NCI-H446 treated with DMSO at 0.1 percent for 48 hours (cell line): ENCODE measurements around the gene WNT16.

Experiments
- DNase-seq: peaks from one replicate; lab custom pipeline; 2025; lab: John Stamatoyannopoulos, UW

Gene WNT16

DNA sequence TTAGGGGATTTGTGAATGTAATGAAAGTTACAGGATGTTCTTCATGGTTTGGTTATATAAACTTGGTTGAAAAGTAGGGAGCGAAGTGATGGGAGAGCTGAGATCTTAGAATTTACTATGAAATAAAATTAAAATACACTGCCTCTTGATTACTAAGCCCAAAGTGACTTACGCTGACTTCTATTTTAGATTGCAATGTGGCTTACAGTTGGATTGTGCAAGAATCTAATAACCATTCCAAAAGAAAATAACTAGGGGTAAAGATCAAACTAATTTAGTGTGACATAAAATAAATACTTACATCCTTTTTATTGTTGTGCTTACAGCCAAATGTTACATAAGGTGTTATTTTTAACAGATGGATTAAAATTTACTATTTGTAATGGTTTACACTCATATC, 15.3 kb downstream of the WNT16 start:
- no peak for DNase-seq

GRCh38 chr7:121344497-121344896, 15.7 kb downstream of the WNT16 start:
- no peak for DNase-seq

DNA sequence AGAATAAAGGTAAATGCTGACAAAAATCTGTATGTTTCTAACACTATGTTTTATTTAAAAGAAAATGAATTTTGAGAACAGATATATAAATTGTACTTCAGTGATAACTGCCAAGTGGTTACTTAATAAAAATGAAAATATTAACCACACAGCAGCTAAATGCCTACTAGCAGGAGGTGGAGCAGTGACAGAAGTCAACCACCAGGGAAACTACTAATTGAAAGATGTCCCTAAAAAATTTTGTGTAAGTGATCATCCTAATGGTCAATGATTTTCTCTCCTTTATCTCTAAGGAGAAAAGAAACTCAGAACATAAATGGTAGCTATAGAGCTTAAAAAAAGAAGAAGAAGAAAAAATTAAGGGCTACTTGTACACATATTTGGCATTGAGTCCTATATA, 22.9 kb downstream of the WNT16 start:
- DNase-seq, result no peak

DNA sequence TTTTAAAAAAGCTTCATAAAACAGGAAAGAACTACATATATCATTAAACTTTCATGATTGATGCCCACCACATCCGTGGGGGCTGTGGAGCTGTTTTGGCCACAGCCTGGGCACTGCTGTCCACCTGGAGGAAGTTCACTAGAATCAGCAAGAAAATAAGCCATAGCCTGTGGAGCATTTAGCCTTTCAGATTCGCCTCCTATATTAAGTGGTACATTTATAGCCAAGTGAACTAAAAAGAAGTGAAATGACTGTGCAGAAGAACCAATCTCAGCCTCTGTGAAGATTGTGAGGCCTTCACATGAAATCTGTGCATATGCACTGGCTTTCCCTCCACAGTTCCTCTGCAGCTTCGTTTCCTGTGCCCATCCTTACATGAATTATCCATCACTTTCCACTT, 23.5 kb downstream of the WNT16 start:
- DNase-seq, result no peak

GRCh38 chr7:121355574-121355973, 26.8 kb downstream of the WNT16 start:
- no peak for DNase-seq

DNA sequence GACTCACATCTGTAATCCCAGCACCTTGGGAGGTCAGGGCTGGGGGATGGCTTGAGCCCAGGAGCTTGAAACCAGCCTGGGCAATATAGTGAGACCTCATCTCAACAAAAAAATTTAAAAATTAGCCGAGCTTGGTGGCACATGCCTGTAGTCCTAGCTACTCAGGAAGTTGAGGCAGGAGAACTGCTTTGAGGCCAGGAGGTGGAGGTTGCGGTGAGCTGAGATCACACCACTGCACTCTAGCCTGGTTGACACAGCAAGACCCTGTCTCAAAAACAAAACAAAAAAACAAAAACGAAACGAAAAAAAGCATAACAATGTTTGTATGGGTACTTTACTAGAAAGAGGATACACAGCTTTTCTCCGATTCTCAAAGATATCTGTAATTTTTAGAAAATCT, 31.8 kb downstream of the WNT16 start:
- DNase-seq, result no peak

DNA sequence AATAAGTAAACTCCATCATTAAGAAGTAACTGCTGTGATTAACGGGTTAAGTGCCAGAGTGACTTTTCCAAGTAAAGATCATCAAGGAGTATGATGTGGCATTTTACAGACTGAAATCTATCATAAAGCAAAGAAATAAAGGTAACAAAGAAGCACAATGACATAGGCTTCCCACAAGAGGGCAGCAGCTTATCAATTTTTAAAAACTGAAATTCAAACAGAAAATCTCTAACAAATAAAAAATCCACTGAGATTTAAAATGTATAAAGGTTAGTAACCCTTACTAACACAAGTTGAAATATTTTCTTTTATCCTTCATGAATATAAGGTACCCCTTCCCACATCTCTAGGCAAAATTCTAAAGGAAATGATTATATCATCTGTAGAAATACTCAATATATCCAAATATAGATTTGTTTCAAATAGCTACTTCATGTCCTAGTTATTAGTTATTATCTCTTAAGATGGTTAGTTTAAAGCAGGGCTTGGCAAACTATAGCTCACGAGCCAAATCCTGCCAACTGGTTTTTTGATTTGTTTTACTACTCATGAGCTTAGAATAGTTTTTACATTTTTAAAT, 38.1 kb downstream of the WNT16 start:
- peak; percentile 21 for DNase-seq

DNA sequence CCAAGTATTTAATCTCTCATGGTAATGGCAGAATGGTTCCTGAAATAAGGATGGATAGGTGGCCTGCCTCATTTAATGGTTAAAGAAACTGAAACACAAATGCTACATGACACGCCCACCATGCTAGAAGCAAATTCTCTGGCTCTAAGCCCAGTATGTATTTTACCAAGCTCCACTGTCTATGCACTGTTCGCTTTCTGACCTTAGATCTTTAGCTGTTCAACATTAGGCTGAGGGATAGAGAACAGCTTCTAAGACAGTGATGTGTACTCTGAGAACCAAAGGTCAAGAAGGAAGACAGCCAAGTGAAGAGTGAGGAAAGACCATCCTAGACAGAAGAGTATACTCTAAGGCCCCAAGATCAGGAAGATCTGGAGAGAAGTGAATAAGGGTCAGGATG, 40.7 kb downstream of the WNT16 start:
- DNase-seq, result no peak

GRCh38 chr7:121371367-121371766, 42.6 kb downstream of the WNT16 start:
- no peak for DNase-seq

GRCh38 chr7:121371883-121372282, 43.1 kb downstream of the WNT16 start:
- DNase-seq, result no peak

DNA sequence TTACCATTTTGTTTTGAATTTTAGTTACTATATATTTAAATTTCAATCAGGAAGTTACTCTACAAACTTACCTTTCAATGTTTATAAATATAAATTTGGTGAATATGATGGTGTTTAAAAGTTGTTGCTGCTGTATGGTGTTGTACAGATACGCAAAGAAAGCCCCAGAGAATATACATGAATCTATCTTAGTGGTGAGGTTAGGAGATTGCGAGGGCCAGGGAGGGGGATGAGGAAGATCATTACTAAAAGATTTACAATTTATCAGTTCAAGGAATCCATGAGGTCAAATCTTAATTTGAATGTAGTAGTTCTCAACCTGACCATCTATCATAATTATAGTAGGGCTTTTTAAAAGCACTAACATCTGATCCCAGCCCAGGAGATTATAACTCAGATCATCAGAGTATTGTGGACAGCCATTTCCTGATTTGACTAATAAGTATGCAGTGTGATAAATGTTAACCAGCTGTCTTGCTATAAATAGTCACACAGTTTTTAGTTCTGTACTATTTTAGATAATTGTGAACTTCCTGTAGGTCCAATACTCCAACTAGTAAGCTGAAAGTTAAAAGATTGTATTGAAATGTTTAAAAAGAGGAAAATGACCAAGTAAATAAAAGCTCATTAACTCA, 43.7 kb downstream of the WNT16 start:
- no peak for DNase-seq

- DNase-seq, result no peak
Measured at GRCh38 chr7:121373177-121373576, 44.4 kb downstream of the WNT16 start.

DNA sequence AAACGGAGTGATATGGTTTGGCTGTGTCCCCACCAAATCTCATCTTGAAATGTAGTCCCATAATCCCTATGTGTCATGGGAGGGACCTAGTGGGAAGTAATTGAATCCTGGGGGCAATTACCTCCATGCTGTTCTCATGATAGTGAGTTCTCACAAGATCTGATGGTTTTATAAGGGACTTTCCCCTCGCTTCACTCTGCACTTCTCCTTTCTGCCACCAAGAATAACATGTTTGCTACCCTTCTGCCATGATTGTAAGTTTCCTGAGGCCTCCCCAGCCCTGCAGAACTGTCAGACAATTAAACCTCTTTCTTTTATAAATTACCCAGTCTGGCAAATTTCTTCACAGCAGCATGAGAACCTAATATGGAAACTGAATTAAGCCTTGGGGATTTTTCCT, 48.2 kb downstream of the WNT16 start:
- DNase-seq, result no peak

DNA sequence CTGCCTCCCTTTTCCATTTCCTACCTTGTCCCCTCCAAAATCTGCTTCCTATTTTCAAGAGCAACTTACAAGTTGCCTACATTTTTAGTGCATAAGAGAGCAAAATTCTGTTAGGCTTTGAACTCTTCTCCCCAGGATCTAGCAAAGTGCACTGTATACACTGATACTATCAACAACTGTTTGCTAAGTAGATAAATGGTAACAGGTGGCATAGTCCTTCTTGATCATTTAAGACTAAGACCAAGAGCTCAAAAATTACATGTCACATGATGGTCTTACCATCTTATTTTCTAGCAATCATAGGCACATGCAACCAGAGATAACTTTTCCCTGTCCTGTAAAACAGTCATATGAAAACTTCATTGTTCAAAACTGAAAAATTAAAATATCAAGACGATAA, 51.1 kb downstream of the WNT16 start:
- DNase-seq, result no peak

- DNase-seq, result no peak
Measured at GRCh38 chr7:121382473-121382872, 53.7 kb downstream of the WNT16 start.

- no peak for DNase-seq
Measured at GRCh38 chr7:121383235-121383910, 54.6 kb downstream of the WNT16 start.

GRCh38 chr7:121384265-121384664, 55.5 kb downstream of the WNT16 start:
- no peak for DNase-seq

DNA sequence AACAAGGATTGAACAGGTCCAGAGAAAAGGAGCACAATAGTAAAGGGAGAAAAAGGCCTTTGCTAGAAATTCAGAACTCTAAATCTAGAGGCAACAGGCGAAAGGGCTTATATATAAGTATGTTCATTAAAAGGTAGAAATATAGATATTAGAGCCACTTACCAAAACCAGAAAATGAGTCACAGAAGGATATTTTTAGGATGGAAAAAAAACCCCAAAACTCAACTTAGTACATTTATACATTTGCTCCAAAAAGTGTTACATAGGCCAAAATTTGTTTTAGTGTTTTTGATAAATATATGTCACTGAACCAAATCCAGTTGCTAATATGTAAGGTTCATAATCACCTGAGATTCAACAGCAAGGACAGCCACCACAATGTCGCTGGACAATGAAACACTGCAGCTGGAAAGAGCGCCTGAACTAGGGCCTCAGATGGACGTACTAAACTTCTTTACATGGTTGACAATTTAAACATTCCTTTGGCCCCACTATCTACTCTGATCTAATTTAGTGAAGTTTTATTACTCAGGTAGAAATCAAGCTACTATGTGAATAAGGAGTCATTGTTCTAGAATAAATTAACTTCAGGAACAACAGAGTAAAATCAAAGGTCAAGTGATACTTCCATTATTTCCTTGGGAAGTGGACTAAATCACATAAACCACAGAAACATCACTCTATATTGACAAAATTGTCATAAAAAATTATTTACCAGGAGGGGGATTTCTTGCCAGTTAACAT, 56.4 kb downstream of the WNT16 start:
- DNase-seq, result no peak

GRCh38 chr7:121385800-121386179, 57.0 kb downstream of the WNT16 start:
- DNase-seq, result peak; percentile 37

DNA sequence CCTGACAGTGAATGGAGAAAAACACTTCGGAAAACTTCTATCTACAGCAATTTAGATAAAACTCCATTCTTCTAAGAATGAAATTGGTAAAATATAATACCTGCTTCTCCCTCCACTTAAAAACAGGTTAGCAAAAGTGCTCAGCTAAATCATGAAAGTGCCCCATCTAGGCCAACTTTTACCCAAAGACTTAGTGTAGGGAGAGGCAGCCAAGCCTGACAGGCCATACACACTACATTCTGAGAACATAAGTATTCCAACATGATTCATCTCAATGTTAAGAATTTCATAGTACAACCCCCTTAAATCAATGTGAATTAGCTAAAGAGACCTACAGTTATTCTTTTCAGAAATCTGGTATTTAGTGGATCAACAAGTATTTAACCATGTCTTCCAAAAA, 60.1 kb downstream of the WNT16 start:
- no peak for DNase-seq

DNA sequence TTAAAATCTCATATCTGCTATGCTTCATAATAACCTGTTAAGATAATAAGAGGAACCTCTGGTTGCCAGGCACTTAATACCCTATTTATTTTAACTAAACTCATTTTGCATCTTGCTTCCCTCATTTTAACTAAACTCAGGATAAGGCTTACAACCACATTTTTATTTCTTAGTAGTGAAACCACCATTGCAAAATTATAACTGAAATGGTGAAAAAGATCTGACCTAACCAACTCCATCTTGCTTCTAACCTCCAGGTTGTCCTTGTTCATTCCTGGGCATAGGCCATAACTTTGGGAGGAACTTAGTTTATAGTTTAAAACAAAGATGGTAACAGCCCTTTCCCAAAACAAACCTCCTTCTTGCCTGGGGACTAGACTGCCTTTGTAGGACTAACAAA, 61.3 kb downstream of the WNT16 start:
- DNase-seq, result no peak

- no peak for DNase-seq
Measured at GRCh38 chr7:121390617-121391016, 61.8 kb downstream of the WNT16 start.
